ENCODE results near the gene FOXP1. TPM values are rescaled to one million over a fixed set of nuclear protein-coding genes. Genes with fewer than 3 reads are reported as not detected.

FOXP1 gene
- total and polyA plus RNA-seq, 2 of the 13 experiments (the other 11 are each of a cell fraction or from before 2014, with no cell fraction given), result 40.4 to 59.0 TPM

DNA sequence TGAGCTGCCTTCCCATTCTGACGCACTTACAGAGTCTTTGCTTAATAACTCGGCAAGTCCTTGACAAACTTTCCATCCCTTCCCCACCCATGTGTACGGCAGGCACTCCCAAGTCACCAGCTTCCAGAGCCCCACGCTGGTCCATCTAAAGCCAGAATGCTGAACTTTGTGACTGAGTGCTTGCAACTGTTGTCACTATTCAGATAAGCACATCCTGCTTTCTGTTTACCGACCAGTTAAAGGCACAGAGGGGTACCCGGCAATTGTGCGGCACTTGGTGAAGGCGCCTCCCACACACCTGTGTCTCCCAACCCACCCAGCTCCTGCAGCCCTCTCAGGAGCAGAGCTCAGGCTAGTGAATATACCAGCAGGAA lies 430.6 kb downstream of the FOXP1 start (continued):
- TF ChIP-seq NONO (IDR thresholded peaks at IDR 0.05) (no peak), NONO (CRISPR knock-in tag; conservative IDR thresholded peaks at IDR 0.05) (0 out of 2 replicates have a peak, but pooled peaks have one; percentile 34), HNF4A (CRISPR knock-in tag; IDR thresholded peaks at IDR 0.05) (peak; percentile 94), MEIS2 (CRISPR knock-in tag; IDR thresholded peaks at IDR 0.05) (peak; percentile 96), ZNF333 (CRISPR knock-in tag; IDR thresholded peaks at IDR 0.05; ENCODE audit: borderline replicate concordance) (no peak), EP300 (IDR thresholded peaks at IDR 0.05; ENCODE audit: low read depth in 2 of 2, low read length in 2 of 2) (peak in 1 of 2 experiments; percentile 88; a peak in 2 of 4 replicates), EP300 (CRISPR knock-in tag; IDR thresholded peaks at IDR 0.05; ENCODE audit: borderline replicate concordance) (peak; percentile 87; the same call in 1 of the 2 replicates), HNRNPL (IDR thresholded peaks at IDR 0.05; ENCODE audit: low read depth, low read length) (no peak), ZNF777 (CRISPR knock-in tag; IDR thresholded peaks at IDR 0.05) (no peak), SUZ12 (IDR thresholded peaks at IDR 0.05; ENCODE audit: low read depth, low read length) (no peak), RORA (CRISPR knock-in tag; IDR thresholded peaks at IDR 0.05) (no peak), PRPF4 (IDR thresholded peaks at IDR 0.05; ENCODE audit: low read depth, low read length, poor library complexity, severe bottlenecking) (no peak)
- TF ChIP-seq, protein P1, sequence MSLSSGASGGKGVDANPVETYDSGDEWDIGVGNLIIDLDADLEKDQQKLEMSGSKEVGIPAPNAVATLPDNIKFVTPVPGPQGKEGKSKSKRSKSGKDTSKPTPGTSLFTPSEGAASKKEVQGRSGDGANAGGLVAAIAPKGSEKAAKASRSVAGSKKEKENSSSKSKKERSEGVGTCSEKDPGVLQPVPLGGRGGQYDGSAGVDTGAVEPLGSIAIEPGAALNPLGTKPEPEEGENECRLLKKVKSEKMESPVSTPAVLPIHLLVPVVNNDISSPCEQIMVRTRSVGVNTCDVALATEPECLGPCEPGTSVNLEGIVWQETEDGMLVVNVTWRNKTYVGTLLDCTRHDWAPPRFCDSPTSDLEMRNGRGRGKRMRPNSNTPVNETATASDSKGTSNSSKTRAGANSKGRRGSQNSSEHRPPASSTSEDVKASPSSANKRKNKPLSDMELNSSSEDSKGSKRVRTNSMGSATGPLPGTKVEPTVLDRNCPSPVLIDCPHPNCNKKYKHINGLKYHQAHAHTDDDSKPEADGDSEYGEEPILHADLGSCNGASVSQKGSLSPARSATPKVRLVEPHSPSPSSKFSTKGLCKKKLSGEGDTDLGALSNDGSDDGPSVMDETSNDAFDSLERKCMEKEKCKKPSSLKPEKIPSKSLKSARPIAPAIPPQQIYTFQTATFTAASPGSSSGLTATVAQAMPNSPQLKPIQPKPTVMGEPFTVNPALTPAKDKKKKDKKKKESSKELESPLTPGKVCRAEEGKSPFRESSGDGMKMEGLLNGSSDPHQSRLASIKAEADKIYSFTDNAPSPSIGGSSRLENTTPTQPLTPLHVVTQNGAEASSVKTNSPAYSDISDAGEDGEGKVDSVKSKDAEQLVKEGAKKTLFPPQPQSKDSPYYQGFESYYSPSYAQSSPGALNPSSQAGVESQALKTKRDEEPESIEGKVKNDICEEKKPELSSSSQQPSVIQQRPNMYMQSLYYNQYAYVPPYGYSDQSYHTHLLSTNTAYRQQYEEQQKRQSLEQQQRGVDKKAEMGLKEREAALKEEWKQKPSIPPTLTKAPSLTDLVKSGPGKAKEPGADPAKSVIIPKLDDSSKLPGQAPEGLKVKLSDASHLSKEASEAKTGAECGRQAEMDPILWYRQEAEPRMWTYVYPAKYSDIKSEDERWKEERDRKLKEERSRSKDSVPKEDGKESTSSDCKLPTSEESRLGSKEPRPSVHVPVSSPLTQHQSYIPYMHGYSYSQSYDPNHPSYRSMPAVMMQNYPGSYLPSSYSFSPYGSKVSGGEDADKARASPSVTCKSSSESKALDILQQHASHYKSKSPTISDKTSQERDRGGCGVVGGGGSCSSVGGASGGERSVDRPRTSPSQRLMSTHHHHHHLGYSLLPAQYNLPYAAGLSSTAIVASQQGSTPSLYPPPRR (CRISPR knock-in tag; IDR thresholded peaks at IDR 0.05; ENCODE audit: borderline replicate concordance), result peak; percentile 95
- TF ChIP-seq, protein P2, sequence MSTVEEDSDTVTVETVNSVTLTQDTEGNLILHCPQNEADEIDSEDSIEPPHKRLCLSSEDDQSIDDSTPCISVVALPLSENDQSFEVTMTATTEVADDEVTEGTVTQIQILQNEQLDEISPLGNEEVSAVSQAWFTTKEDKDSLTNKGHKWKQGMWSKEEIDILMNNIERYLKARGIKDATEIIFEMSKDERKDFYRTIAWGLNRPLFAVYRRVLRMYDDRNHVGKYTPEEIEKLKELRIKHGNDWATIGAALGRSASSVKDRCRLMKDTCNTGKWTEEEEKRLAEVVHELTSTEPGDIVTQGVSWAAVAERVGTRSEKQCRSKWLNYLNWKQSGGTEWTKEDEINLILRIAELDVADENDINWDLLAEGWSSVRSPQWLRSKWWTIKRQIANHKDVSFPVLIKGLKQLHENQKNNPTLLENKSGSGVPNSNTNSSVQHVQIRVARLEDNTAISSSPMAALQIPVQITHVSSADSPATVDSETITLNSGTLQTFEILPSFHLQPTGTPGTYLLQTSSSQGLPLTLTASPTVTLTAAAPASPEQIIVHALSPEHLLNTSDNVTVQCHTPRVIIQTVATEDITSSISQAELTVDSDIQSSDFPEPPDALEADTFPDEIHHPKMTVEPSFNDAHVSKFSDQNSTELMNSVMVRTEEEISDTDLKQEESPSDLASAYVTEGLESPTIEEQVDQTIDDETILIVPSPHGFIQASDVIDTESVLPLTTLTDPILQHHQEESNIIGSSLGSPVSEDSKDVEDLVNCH (CRISPR knock-in tag; IDR thresholded peaks at IDR 0.05), result no peak
- TF ChIP-seq, protein P3, sequence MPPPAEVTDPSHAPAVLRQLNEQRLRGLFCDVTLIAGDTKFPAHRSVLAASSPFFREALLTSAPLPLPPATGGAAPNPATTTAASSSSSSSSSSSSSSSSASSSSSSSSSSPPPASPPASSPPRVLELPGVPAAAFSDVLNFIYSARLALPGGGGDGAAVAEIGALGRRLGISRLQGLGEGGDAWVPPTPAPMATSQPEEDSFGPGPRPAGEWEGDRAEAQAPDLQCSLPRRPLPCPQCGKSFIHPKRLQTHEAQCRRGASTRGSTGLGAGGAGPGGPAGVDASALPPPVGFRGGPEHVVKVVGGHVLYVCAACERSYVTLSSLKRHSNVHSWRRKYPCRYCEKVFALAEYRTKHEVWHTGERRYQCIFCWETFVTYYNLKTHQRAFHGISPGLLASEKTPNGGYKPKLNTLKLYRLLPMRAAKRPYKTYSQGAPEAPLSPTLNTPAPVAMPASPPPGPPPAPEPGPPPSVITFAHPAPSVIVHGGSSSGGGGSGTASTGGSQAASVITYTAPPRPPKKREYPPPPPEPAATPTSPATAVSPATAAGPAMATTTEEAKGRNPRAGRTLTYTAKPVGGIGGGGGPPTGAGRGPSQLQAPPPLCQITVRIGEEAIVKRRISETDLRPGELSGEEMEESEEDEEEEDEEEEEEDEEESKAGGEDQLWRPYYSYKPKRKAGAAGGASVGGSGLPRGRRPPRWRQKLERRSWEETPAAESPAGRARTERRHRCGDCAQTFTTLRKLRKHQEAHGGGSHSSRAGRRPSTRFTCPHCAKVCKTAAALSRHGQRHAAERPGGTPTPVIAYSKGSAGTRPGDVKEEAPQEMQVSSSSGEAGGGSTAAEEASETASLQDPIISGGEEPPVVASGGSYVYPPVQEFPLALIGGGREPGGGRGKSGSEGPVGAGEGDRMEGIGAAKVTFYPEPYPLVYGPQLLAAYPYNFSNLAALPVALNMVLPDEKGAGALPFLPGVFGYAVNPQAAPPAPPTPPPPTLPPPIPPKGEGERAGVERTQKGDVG (CRISPR knock-in tag; IDR thresholded peaks at IDR 0.05; ENCODE audit: borderline replicate concordance), result 0 out of 2 replicates have a peak, but pooled peaks have one; percentile 59
- TF ChIP-seq, protein P4, sequence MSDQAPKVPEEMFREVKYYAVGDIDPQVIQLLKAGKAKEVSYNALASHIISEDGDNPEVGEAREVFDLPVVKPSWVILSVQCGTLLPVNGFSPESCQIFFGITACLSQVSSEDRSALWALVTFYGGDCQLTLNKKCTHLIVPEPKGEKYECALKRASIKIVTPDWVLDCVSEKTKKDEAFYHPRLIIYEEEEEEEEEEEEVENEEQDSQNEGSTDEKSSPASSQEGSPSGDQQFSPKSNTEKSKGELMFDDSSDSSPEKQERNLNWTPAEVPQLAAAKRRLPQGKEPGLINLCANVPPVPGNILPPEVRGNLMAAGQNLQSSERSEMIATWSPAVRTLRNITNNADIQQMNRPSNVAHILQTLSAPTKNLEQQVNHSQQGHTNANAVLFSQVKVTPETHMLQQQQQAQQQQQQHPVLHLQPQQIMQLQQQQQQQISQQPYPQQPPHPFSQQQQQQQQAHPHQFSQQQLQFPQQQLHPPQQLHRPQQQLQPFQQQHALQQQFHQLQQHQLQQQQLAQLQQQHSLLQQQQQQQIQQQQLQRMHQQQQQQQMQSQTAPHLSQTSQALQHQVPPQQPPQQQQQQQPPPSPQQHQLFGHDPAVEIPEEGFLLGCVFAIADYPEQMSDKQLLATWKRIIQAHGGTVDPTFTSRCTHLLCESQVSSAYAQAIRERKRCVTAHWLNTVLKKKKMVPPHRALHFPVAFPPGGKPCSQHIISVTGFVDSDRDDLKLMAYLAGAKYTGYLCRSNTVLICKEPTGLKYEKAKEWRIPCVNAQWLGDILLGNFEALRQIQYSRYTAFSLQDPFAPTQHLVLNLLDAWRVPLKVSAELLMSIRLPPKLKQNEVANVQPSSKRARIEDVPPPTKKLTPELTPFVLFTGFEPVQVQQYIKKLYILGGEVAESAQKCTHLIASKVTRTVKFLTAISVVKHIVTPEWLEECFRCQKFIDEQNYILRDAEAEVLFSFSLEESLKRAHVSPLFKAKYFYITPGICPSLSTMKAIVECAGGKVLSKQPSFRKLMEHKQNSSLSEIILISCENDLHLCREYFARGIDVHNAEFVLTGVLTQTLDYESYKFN (CRISPR knock-in tag; conservative IDR thresholded peaks at IDR 0.05), result peak; percentile 97
